ENCODE results near the gene CGN. TPM values are rescaled to one million over a fixed set of nuclear protein-coding genes. Genes with fewer than 3 reads are reported as not detected.

CGN gene
- total and polyA plus RNA-seq, 2 donors (not counting 3 experiments of a cell fraction or from before 2014, with no cell fraction given), result 0.32 to 0.73 TPM

- Histone ChIP-seq H3K36me3 (ENCODE audit: control insufficient read depth in 2 of 2, extremely low read depth in 1 of 2, insufficient read depth in 2 of 2, low read length in 2 of 2) (no peaks in the 10 kb centered on the region), H3K9ac (replicated peaks; ENCODE audit: extremely low read depth, insufficient read depth, low read length) (no peak overlapping the region), H3K79me2 (ENCODE audit: control insufficient read depth, insufficient read depth, low read length) (no peaks in the 10 kb centered on the region), H2AFZ (ENCODE audit: low read depth, low read length) (no peak overlapping the region), H3K4me1 (ENCODE audit: control insufficient read depth, extremely low read depth, insufficient read depth, low read length) (peaks cover 13% of the 10 kb centered on the region), H3K27ac (ENCODE audit: insufficient read depth, low read depth, low read length) (no peak overlapping the region), H4K20me1 (replicated peaks; ENCODE audit: control insufficient read depth, extremely low read depth, insufficient read depth, low read length) (no peaks in the 10 kb centered on the region), H3K9me3 (replicated peaks; ENCODE audit: control insufficient read depth, insufficient read depth, low read length) (no peaks in the 10 kb centered on the region), H3K9me1 (replicated peaks; ENCODE audit: control insufficient read depth, extremely low read depth, insufficient read depth, low read length) (no peaks in the 10 kb centered on the region), H3K27me3 (ENCODE audit: control insufficient read depth in 2 of 2, insufficient read depth in 2 of 2, low read length in 2 of 2) (peaks cover 0 to 6% of the 10 kb centered on the region in 2 experiments), H3K4me2 (ENCODE audit: insufficient read depth, low read length) (no peak overlapping the region), H3K4me3 (replicated peaks in 1 of 3; ENCODE audit: insufficient read depth in 1 of 3, low read depth in 1 of 3, low read length in 3 of 3) (no peak overlapping the region)
- no TSS peak for BruUV-seq (replicated peaks)
- ChIA-PET CTCF (interaction anchor here (1.4 kb wide), 1 partner anchor 11 kb away, joined by 4 read pairs; no protein-coding TSS in a partner anchor), POLR2A (no interaction called here)
- intact Hi-C loops (cut with micrococcal nuclease) (no loop called here), dilution Hi-C loops (cut with MboI; ENCODE audit: extremely low pct_ligation_motif_present, low sequenced_read_pairs) (no loop called here)
- FAIRE-seq (no peak), DNase-seq (ENCODE audit: low read depth, low spot score) (no peak)
- TF ChIP-seq GATA2 (IDR thresholded peaks at IDR 0.05; ENCODE audit: insufficient read depth, insufficient read length, low read depth, low read length) (no peak), FOS (IDR thresholded peaks at IDR 0.05; ENCODE audit: borderline replicate concordance, insufficient read depth, low read length) (no peak), MYC (IDR thresholded peaks at IDR 0.05; ENCODE audit: low read depth, low read length) (no peak), JUN (IDR thresholded peaks at IDR 0.05; ENCODE audit: borderline replicate concordance, insufficient read depth, insufficient read length, low read depth) (no peak), POLR2A (IDR thresholded peaks at IDR 0.05; ENCODE audit: low read depth, low read length) (no peak), EZH2 (IDR thresholded peaks at IDR 0.05; ENCODE audit: borderline replicate concordance, low read depth, low read length, severe bottlenecking) (no peak)
Observed at GRCh38 chr1:151499365-151499764, 11.8 kb upstream of the CGN start.

GRCh38 chr1:151499930-151500329 lies 11.3 kb upstream of the CGN start:
- no peaks in the 10 kb centered on the region for H4K20me1 ChIP-seq (replicated peaks; ENCODE audit: control insufficient read depth, extremely low read depth, insufficient read depth, low read length)
- H3K9me1 ChIP-seq (replicated peaks; ENCODE audit: control insufficient read depth, extremely low read depth, insufficient read depth, low read length), result no peaks in the 10 kb centered on the region
- H3K4me2 ChIP-seq (ENCODE audit: insufficient read depth, low read length), result no peak overlapping the region
- H3K4me3 ChIP-seq (replicated peaks in 1 of 3; ENCODE audit: insufficient read depth in 1 of 3, low read depth in 1 of 3, low read length in 3 of 3), result no peak overlapping the region
- H3K27me3 ChIP-seq (ENCODE audit: control insufficient read depth in 2 of 2, insufficient read depth in 2 of 2, low read length in 2 of 2), result peaks cover 0 to 6% of the 10 kb centered on the region in 2 experiments
- CTCF ChIA-PET, result interaction anchor here (1.0 to 1.4 kb wide), 2 partner anchors 10 to 14 kb away, joined by 4 read pairs; no protein-coding TSS in a partner anchor
- POLR2A ChIA-PET, result no interaction called here
- no peaks in the 10 kb centered on the region for H3K36me3 ChIP-seq (ENCODE audit: control insufficient read depth in 2 of 2, extremely low read depth in 1 of 2, insufficient read depth in 2 of 2, low read length in 2 of 2)
- BruUV-seq (replicated peaks), result no TSS peak
- dilution Hi-C loops (cut with MboI; ENCODE audit: extremely low pct_ligation_motif_present, low sequenced_read_pairs) (no loop called here), intact Hi-C loops (cut with micrococcal nuclease) (no loop called here)
- peaks cover 8% of the 10 kb centered on the region for H3K4me1 ChIP-seq (ENCODE audit: control insufficient read depth, extremely low read depth, insufficient read depth, low read length)
- no peaks in the 10 kb centered on the region for H3K79me2 ChIP-seq (ENCODE audit: control insufficient read depth, insufficient read depth, low read length)
- DNase-seq (ENCODE audit: low read depth, low spot score) (no peak), FAIRE-seq (no peak)
- no peak overlapping the region for H3K9ac ChIP-seq (replicated peaks; ENCODE audit: extremely low read depth, insufficient read depth, low read length)
- no peak overlapping the region for H3K27ac ChIP-seq (ENCODE audit: insufficient read depth, low read depth, low read length)
- no peaks in the 10 kb centered on the region for H3K9me3 ChIP-seq (replicated peaks; ENCODE audit: control insufficient read depth, insufficient read depth, low read length)
- no peak overlapping the region for H2AFZ ChIP-seq (ENCODE audit: low read depth, low read length)
- TF ChIP-seq, protein P1, sequence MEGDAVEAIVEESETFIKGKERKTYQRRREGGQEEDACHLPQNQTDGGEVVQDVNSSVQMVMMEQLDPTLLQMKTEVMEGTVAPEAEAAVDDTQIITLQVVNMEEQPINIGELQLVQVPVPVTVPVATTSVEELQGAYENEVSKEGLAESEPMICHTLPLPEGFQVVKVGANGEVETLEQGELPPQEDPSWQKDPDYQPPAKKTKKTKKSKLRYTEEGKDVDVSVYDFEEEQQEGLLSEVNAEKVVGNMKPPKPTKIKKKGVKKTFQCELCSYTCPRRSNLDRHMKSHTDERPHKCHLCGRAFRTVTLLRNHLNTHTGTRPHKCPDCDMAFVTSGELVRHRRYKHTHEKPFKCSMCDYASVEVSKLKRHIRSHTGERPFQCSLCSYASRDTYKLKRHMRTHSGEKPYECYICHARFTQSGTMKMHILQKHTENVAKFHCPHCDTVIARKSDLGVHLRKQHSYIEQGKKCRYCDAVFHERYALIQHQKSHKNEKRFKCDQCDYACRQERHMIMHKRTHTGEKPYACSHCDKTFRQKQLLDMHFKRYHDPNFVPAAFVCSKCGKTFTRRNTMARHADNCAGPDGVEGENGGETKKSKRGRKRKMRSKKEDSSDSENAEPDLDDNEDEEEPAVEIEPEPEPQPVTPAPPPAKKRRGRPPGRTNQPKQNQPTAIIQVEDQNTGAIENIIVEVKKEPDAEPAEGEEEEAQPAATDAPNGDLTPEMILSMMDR (IDR thresholded peaks at IDR 0.05; ENCODE audit: extremely low read depth in 1 of 2, insufficient read depth in 1 of 2, low read depth in 1 of 2, low read length in 2 of 2), result no peak
- TF ChIP-seq EZH2 (IDR thresholded peaks at IDR 0.05; ENCODE audit: borderline replicate concordance, low read depth, low read length, severe bottlenecking) (no peak), GATA2 (IDR thresholded peaks at IDR 0.05; ENCODE audit: insufficient read depth, insufficient read length, low read depth, low read length) (no peak)
